Activated CD4-positive, CD25-positive, alpha-beta regulatory T cell treated with anti-CD3 and anti-CD28 coated beads, Interleukin-2, amount 50 U/mL, for 72 hours (primary cell): ENCODE data around the gene ZMPSTE24.

Source experiments
- DNase-seq: peaks from one replicate; pipeline ENCODE4 v3.0.0; 2021

Gene ZMPSTE24

DNA sequence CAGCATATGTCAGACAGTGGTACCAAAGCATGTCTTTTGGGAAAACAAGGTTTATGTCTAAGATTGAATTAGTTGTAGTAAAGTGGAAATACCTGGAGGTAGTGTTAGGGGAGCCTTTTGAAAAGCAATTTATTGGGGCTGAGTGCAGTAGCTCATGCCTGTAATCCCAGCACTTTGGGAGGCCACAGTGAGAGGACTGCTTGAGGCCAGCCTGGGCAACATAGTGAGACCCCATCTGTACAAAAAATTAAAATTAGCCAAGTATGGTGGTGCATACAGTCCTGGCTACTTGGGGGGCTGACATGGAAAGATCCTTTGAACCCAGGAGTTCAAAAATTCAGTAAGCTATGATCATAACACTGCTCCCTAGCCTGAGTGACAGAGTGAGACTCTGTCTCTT is 7.3 kb downstream of the ZMPSTE24 start:
- no peak for DNase-seq

DNA sequence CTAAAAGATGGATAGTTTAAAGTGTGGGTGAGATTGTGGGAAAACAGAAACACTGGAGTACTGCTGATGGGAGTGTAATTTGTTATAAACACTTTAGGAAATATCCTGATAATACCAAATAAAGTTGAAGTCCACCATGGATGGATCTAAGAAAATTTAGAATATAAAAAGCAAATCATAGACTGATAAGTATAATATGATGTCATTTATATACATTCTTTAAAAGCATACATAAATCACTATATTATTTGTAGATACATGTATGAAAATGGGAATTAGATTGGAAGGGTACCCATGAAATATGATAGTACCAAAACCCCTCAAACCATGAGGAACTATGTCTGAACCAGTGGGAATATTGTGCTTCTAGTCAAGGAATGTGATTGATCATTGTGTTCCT is 7.9 kb downstream of the ZMPSTE24 start:
- DNase-seq = no peak

- DNase-seq = no peak
These were observed 8.9 kb downstream of the ZMPSTE24 start for GRCh38 chr1:40266786-40267535.

DNA sequence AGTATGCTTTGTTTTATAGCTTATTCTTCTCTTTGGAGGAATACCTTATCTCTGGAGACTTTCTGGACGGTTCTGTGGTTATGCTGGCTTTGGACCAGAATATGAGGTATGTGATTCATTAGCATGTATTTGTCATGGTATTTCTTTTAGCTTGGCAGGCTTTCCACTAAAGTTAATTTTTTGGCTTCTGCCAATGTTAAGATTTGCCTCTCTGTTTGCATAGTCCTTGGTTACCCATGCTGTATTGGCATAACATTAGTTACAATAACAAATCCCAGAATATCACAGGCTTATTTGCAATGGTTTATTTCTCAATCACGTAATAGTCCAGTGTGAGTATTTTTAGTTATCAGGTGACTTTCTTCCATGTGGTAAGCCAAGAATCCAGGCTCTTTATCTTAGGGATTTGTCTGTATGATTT is 9.7 kb downstream of the ZMPSTE24 start:
- no peak for DNase-seq

GRCh38 chr1:40268211-40268610 is 10.2 kb downstream of the ZMPSTE24 start:
- no peak for DNase-seq

DNA sequence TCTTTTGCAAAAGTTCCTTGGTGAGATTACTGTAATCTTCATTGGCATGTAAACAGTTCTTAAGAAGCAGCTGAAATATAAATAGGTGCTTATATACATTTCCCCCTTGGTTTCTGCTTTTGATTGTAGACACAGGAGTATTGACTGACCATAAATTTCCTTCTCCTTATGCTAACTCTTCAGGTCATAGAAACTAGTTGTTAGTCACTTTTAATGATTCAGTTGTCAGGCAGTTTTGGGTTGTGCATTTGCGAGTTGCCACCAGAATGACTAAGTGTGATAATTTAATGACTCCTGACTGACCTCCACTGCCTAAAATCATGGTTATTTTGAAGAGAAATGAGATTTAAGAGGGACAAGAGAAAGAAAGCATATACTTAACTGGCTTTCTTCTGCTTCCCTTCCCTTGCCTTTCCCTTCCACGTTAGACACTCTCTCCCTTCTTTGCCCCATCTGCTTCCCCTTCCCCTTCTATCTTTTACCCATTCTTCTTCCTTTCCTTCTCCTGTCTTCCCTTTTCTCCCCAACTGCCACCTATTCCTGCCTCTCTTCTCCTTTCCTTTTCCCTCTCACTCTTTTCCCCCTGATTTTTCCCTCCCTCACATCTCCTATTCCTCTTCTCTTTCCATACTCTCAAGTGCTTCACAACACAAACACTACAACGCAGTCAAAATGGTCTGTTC is 12.3 kb downstream of the ZMPSTE24 start:
- DNase-seq = no peak

GRCh38 chr1:40272653-40273213 is 14.7 kb downstream of the ZMPSTE24 start:
- DNase-seq = no peak

DNA sequence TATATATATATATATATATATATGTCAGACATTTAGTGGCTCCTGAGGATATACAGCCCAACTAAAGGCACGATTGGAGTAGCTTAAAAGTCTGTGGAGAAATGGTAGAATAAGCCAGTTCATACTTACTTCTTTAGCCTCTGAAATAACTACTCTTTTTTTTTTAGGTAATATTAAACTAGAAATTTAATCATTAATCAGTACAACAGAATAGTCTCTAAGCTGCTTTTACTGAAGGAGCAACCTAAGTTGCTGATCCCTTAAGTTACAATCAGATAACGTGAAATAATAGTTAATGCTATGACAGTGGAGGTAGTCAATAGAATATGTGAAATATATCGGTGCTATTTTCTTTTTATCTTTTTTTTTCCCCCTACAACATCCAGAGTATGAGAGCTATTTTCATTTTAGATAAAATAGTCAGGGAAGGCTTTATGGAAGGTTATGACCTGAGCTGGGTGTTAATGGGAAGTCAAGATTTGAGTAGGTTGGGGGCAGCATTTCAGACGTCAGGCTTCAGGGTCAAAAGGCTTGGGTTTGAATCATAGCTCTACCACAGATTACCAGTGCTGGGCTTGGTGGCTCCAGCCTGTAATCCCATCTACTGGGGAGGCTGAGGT is 15.6 kb downstream of the ZMPSTE24 start:
- DNase-seq = no peak

- no peak for DNase-seq
These were observed 16.3 kb downstream of the ZMPSTE24 start for GRCh38 chr1:40274331-40274730.

GRCh38 chr1:40276122-40276521 is 18.1 kb downstream of the ZMPSTE24 start:
- DNase-seq = no peak

- no peak for DNase-seq
These were observed 23.8 kb downstream of the ZMPSTE24 start for GRCh38 chr1:40281853-40282252.

GRCh38 chr1:40291293-40291692 is 33.3 kb downstream of the ZMPSTE24 start:
- no peak for DNase-seq

GRCh38 chr1:40299366-40300248 is 41.6 kb downstream of the ZMPSTE24 start:
- DNase-seq = no peak

- no peak for DNase-seq
These were observed 42.2 kb downstream of the ZMPSTE24 start for GRCh38 chr1:40300249-40300567.

- no peak for DNase-seq
These were observed 42.6 kb downstream of the ZMPSTE24 start for GRCh38 chr1:40300651-40301050.

GRCh38 chr1:40301066-40301465 is 43.0 kb downstream of the ZMPSTE24 start:
- no peak for DNase-seq

DNA sequence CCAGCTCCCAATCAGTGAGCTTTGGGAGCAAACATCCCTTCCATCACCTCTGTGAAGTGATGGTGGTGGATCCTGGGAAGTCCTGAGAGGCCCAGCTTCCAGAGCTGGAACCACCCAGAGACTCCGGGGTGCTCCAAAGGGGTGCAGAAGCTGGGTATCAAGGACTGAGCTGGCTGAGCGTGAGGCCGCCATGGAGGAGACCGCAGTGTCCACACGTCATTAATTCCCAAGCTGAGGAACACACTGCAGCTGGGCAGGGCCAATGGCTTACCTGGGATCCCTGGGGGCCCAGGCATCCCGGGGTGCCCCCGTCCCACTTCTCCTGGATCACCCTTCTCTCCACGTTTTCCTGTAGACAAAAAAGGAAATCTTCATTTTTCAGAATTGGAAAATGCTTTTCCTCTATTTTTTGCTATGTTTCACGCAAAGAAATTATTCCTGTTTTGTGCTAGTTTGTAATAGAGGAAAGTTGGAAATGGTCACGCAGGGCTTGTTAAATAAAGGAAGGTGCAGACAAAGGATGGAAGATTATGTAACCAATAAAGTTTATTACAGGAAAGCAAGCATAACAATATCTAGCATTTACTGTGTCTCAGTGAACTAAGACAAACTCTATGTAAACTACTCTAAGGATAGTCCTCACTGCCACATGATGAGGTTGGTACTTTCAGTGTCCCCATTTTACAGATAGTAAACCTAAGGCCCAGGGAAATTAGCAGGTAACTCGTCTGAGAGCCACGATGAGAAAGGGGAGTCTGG is 43.7 kb downstream of the ZMPSTE24 start:
- no peak for DNase-seq

DNA sequence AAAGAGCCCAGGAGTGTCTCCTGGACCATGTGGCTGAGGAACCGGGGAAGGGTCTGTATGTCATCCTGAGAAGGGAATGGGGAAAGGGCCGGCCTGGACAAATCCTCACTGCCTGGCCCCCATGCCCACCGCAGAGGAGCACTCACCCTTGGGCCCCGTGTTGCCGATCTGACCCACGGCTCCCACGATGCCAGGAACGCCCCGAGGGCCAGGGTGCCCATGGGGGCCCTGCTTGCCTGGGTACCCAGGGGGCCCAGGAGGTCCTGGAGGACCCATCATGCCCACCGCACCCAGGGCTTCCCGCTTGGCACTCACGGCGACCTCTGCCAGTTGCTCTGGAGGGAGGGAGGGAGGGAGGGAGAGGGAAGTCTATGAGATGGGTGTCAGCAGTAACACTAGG is 44.4 kb downstream of the ZMPSTE24 start:
- no peak for DNase-seq

DNA sequence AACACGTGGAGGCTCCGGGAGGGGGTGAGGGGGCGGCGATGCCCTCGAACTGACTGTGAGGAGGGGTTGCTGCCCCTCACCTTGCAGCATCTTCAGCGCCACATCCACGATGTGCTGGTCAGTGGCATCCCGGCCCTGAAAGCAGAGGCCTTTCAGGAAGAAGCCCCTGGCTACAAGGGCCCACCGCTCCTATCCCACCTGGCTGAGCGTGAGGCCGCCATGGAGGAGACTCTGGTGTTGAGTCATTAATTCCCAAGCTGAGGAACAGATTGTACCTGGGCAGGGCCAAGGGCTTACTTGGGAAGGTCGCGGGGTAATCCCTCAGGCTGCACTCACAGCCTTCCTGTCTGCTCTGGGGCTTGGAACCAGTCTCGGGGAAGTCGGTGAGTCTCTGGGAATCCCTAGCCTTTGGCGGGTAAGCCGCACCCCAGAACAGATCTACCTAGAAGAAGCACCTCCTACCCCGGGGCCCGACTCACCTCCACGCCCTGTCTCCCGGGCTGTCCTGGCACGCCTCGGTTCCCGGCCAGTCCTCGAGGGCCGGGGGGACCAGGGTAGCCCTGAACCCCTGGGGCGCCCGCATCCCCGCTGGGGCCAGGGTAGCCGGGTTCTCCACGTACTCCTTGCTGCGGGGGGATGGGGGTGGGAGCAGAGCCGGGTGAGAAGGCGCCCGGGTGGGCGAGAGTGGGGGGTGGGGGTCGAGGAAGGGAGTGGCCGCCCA is 45.2 kb downstream of the ZMPSTE24 start:
- DNase-seq = no peak

DNA sequence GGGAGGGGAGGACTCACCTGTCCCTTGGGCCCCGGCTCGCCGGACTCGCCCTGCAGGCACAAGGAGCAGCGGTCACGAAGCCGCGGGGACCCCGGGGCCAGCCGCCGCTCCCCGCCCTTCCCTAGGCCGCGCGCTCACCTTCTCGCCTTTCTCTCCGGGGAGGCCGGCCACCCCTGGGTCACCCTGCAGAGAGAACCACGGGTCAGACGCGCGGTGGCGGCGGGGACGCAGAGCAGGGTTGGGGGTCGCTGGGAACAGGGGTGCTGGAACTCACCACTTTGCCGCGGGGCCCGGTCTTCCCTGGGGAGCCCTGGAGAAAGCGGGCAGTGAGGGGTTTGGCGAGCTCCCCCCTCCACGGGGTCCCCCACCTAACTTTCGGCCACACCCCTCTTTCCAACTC is 45.8 kb downstream of the ZMPSTE24 start:
- no peak for DNase-seq

GRCh38 chr1:40305451-40305850 is 47.4 kb downstream of the ZMPSTE24 start:
- no peak for DNase-seq

DNA sequence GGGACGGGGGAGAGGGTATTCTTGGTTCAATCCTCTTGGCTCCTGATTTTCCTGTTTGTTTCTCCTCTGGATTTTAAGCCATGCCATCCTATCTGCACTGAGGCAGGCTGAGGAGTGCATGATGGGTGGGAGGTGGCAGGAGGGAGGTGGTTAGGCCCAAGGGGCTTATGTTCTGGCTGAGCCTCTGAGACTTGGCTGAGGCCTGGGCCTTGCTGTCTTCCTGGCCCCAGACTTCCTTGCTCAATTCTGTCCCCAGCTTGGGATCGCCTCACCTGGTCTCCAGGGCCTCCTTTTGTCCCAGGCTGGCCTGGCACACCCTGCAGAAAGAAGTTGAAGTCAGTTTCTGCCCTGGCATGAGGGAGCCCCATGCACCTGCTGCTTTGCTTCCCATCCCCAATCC is 47.8 kb downstream of the ZMPSTE24 start:
- DNase-seq = no peak
